ENCODE data around the gene UQCRC1. TPM values are rescaled to one million over a fixed set of nuclear protein-coding genes. Genes with fewer than 3 reads are reported as not detected.

UQCRC1 gene
- total RNA-seq, 3 donors from 2014 or later = 163 to 230 (median 180) TPM

DNA sequence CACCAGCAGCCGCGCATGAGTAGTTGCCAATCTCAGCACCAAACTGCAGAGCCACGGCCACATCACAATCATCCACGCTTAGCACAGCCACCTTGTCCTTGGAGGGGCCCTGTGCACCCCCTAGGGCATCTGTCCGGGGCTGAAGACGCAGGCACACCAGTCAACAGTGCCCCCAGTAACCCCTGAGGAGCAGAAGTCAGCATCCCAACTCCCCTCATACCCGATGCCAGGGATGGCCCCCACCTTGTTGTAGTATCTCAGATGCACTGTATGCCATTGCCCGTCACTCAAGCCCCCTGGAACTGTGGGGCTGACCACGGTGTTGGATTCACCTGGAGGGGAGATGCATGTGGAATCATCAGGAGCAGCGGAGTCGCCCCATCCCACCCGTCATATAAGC, 45.6 kb upstream of the UQCRC1 start:
- Histone ChIP-seq H3K27ac (no peak overlapping the region), H3K4me3 (no peak overlapping the region), H3K36me3 (no peaks in the 10 kb centered on the region), H3K9me3 (no peaks in the 10 kb centered on the region), H3K27me3 (peaks cover 0 to under 1% of the 10 kb centered on the region in 2 donors), H3K4me1 (no peaks in the 10 kb centered on the region)
- DNase-seq (ENCODE audit: low spot score in 2 of 2) = no peak
- TF ChIP-seq, protein P1, sequence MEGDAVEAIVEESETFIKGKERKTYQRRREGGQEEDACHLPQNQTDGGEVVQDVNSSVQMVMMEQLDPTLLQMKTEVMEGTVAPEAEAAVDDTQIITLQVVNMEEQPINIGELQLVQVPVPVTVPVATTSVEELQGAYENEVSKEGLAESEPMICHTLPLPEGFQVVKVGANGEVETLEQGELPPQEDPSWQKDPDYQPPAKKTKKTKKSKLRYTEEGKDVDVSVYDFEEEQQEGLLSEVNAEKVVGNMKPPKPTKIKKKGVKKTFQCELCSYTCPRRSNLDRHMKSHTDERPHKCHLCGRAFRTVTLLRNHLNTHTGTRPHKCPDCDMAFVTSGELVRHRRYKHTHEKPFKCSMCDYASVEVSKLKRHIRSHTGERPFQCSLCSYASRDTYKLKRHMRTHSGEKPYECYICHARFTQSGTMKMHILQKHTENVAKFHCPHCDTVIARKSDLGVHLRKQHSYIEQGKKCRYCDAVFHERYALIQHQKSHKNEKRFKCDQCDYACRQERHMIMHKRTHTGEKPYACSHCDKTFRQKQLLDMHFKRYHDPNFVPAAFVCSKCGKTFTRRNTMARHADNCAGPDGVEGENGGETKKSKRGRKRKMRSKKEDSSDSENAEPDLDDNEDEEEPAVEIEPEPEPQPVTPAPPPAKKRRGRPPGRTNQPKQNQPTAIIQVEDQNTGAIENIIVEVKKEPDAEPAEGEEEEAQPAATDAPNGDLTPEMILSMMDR (IDR thresholded peaks at IDR 0.05) = no peak
- intact Hi-C loops (cut with DNase I; ENCODE audit: low total_unique reads) = loop anchor here (10.0 kb wide), 1 partner anchor 950 kb away; no protein-coding TSS in a partner anchor

DNA sequence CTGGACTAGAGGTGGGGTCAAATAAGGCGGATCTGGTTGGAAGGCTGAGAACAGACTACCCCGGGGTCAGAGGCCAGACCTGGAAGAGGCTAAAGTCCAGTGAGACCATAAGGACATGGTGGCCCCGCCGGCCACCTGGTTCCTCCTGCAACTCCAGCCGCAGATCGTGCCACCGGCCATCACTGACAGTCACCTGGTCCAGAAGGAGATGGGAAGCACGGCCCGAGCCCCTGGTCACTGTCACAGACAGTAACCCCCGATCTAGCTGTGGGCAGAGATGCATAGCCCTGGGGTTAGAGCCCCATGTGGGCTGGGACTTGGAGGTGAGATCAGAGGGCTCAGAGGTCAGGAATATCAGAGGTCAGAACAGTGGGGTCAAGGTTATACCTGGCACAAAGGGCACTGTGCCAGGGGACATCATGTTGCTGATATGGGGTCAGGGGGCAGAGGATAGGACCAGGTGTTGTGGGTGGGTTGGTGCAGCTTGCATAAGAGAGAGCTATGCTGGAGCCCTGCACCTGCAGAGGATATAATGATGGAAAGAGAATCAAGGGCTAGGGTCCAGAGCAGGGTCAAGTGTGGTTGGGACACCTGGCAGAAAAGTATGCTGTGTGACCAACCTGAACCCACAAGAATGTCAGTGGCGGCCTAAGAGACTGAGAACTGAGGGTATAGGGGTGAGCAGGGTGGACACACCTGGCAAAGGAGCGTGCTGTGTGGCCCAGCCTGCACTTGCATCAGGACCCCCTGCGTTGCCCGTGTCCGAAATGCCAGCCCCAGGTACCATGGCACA, 43.7 kb upstream of the UQCRC1 start:
- TF ChIP-seq POLR2AphosphoS5 (IDR thresholded peaks at IDR 0.05) = no peak
- intact Hi-C loops (cut with DNase I; ENCODE audit: low total_unique reads) = loop anchor here (10.0 kb wide), 1 partner anchor 952 kb away; no protein-coding TSS in a partner anchor

DNA sequence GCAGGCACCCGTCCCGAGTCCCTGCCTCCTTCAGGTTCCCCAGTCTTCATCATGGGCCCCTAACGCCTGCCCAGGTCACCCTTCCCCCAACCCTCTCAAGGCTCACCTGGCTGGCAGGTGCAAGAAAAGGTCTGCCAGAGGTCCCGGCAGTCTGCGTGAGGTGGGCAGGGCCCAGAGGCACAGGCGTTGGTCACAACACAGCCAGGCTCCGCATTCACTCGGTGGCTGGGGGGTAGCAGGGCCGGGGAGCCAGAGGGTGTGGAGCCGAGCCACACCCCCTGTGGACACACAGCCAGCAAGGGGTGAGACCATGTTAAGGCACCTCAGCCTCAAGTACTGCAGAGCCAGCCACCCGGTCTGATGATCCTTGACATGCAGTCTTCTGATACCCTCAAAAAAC, 42.3 kb upstream of the UQCRC1 start:
- Histone ChIP-seq H3K27me3 (no peaks in the 10 kb centered on the region), H3K4me1 (no peaks in the 10 kb centered on the region), H3K9me3 (no peaks in the 10 kb centered on the region), H3K36me3 (no peaks in the 10 kb centered on the region), H3K4me3 (no peak overlapping the region), H3K27ac (no peak overlapping the region)
- intact Hi-C loops (cut with DNase I; ENCODE audit: low total_unique reads) = loop anchor here (10.0 kb wide), 1 partner anchor 953 kb away; no protein-coding TSS in a partner anchor
- DNase-seq (ENCODE audit: low spot score in 2 of 2) = no peak
- TF ChIP-seq, protein P1 (IDR thresholded peaks at IDR 0.05) = no peak
- TF ChIP-seq POLR2A (IDR thresholded peaks at IDR 0.05) (no peak), POLR2AphosphoS5 (IDR thresholded peaks at IDR 0.05) (no peak)

More for the DNA sequence above, 43.7 kb upstream of the UQCRC1 start:
- DNase-seq (ENCODE audit: low spot score in 2 of 2) = no peak
- Histone ChIP-seq H3K4me1 (no peaks in the 10 kb centered on the region), H3K27me3 (no peaks in the 10 kb centered on the region), H3K27ac (no peak overlapping the region), H3K4me3 (no peak overlapping the region), H3K36me3 (no peaks in the 10 kb centered on the region), H3K9me3 (no peaks in the 10 kb centered on the region)

DNA sequence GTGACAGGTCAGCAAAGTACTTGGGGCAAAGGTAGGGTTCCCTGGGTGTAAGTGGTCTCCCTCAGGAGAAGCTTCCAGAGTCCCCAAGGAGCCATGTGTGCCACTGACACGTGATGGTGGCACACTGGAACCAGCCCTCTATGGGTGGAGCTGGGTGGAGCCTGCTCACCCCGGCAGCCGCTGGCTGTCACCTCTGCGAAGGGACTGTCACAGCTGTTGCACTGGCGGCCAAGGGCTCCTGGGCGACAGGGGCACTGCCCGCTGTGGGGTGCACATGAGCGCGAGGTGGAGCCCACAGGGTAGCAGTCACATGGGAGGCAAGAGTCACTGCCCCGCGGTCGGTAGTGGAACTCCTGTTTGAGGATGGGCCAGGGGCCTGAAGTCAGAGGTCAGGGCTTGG, 41.3 kb upstream of the UQCRC1 start:
- Histone ChIP-seq H3K9me3 (no peaks in the 10 kb centered on the region), H3K4me3 (no peak overlapping the region), H3K4me1 (no peaks in the 10 kb centered on the region), H3K27me3 (no peaks in the 10 kb centered on the region), H3K36me3 (no peaks in the 10 kb centered on the region), H3K27ac (no peak overlapping the region)
- intact Hi-C loops (cut with DNase I; ENCODE audit: low total_unique reads) = loop anchor here (10.0 kb wide), 1 partner anchor 954 kb away; no protein-coding TSS in a partner anchor
- TF ChIP-seq POLR2A (IDR thresholded peaks at IDR 0.05) (no peak), POLR2AphosphoS5 (IDR thresholded peaks at IDR 0.05) (no peak)
- TF ChIP-seq, protein P1 (IDR thresholded peaks at IDR 0.05) = no peak
- DNase-seq (ENCODE audit: low spot score in 2 of 2) = no peak

DNA sequence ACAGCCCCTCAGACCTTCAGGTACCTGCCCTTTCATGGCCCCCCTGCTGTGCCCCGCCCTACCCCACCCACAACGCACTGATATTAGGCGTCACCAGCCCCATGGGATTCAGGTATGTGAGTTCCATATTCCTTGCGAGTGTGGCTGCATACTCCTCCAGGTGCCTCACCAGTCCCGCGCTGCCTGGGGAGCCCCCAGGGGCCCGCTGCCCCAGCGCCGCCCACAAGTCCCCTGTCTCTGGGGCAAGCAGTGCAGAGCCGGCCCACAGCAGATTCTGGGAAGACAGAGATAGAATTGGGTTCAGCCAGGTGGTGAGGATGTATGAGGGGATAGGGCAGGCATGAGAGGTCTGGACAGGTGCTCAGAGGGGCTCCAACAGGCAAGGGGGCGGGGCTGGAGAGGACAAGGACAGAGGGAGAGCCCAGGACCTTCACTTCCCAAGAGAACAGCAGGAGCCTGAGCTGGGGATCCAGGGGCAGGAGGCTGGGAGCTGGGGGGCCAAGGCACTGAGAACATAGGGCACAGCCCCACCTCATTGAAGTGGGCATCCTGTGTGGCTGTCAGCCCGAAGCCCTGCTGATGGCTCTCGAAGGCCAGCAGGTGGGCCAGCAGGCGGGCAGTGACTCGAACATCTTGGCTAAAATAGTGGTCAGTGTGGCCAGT, 38.9 kb upstream of the UQCRC1 start:
- Histone ChIP-seq H3K36me3 (no peaks in the 10 kb centered on the region), H3K4me1 (no peaks in the 10 kb centered on the region), H3K4me3 (no peak overlapping the region), H3K9me3 (no peaks in the 10 kb centered on the region), H3K27me3 (no peaks in the 10 kb centered on the region), H3K27ac (no peak overlapping the region)
- intact Hi-C loops (cut with DNase I; ENCODE audit: low total_unique reads) = loop anchor here (5.0 kb wide), 1 partner anchor 696 kb away; no protein-coding TSS in a partner anchor
- no peak for DNase-seq (ENCODE audit: low spot score in 2 of 2)
- TF ChIP-seq POLR2AphosphoS5 (IDR thresholded peaks at IDR 0.05) = no peak
- TF ChIP-seq, protein P1 (IDR thresholded peaks at IDR 0.05) = no peak
- TF ChIP-seq POLR2A (IDR thresholded peaks at IDR 0.05) = no peak

All from breast epithelium (tissue), 4 donors.